Astrocyte of the cerebellum (primary cell): ENCODE measurements around the gene MAGEA1.
"Not testable (repeated sequence)": the region's sequence is repeated elsewhere in the genome, so short reads cannot be mapped to it uniquely, and the experiment has no call there.

ENCODE experiments used
- DNase-seq: peaks from one replicate; pipeline ENCODE4 v3.0.0-alpha.2; 2011; ENCODE audit warnings: low read depth
- H3K4me3 ChIP-seq: 2 replicates; pipeline ENCODE4 v1.5.1; 2011; ENCODE audit warnings: mild to moderate bottlenecking, low read depth, low read length, moderate library complexity
- in situ Hi-C: cut with HindIII; loops from 2 replicates; pipeline ENCODE4 v1.10.0; 2017; ENCODE audit warnings: low sequenced_read_pairs
- TF ChIP-seq, protein P1 (sequence below): IDR thresholded peaks from 2 replicates; pipeline ENCODE4 v1.5.1; 2012; ENCODE audit warnings: low read length, low read depth, moderate library complexity, mild to moderate bottlenecking; ENCODE audit errors: missing control alignments

The MAGEA1 gene

DNA sequence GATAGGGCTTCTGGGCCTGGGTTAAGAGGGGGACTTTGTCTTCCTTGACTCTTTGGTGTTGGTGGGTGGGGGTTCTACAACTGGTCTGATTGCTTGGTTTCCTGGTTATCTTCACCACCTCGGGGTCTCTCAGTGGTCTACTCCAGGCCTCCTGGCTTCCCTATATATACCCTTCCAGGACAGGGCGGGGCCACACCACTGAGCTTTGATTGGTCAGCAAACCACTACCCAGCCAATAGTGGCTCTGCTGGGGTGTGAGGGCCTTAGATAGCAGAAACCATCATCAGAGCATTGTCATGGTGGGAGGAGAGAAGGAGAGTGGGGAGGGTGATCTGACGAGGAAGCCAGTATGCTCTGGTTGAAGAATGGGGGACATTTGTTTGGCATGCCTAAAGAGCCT lies 14.4 kb upstream of the MAGEA1 start:
- in situ Hi-C loops: no loop called here
- TF ChIP-seq, protein P1, sequence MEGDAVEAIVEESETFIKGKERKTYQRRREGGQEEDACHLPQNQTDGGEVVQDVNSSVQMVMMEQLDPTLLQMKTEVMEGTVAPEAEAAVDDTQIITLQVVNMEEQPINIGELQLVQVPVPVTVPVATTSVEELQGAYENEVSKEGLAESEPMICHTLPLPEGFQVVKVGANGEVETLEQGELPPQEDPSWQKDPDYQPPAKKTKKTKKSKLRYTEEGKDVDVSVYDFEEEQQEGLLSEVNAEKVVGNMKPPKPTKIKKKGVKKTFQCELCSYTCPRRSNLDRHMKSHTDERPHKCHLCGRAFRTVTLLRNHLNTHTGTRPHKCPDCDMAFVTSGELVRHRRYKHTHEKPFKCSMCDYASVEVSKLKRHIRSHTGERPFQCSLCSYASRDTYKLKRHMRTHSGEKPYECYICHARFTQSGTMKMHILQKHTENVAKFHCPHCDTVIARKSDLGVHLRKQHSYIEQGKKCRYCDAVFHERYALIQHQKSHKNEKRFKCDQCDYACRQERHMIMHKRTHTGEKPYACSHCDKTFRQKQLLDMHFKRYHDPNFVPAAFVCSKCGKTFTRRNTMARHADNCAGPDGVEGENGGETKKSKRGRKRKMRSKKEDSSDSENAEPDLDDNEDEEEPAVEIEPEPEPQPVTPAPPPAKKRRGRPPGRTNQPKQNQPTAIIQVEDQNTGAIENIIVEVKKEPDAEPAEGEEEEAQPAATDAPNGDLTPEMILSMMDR: no peak
- DNase-seq: no peak
- no peak overlapping the region for H3K4me3 ChIP-seq

DNA sequence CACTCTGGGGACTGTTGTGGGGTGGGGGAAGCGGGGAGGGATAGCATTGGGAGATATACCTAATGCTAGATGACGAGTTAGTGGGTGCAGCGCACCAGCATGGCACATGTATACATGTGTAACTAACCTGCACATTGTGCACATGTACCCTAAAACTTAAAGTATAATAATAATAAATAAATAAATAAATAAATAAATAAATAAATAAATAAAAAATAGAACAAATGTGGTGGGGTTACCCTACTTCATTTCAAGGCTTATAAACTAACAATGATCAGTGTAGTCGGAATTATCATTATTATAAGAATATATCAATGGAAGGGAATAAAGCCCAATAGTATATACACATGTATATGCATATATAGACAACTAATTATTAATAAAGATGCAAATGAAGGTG lies 10.7 kb upstream of the MAGEA1 start:
- H3K4me3 ChIP-seq, in situ Hi-C loops, DNase-seq: not testable (repeated sequence)

DNA sequence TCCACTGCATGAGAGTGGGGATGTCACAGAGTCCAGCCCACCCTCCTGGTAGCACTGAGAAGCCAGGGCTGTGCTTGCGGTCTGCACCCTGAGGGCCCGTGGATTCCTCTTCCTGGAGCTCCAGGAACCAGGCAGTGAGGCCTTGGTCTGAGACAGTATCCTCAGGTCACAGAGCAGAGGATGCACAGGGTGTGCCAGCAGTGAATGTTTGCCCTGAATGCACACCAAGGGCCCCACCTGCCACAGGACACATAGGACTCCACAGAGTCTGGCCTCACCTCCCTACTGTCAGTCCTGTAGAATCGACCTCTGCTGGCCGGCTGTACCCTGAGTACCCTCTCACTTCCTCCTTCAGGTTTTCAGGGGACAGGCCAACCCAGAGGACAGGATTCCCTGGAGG lies 2.7 kb downstream of the MAGEA1 start:
- DNase-seq: no peak
- H3K4me3 ChIP-seq: no peak overlapping the region
- in situ Hi-C loops: no loop called here
- TF ChIP-seq, protein P1: no peak

DNA sequence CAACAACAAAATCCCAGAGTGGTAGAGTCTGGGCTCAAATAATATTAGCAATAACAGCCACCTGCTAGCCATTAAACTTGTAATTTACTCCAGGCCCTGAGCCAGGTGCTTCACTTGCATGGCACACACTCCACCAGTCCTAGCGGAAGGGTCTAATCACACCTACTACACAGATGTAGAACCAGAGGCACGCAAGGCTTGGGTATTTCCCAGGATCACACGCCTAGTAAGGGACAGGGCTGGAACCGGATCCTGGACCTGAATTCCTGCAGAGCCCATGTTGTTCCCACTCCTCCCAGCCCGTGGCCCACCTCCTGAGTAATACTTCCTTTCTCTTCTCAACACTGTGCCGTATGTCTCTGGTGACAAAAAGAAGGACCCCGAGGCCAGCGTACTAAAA lies 5.7 kb downstream of the MAGEA1 start:
- DNase-seq: no peak
- H3K4me3 ChIP-seq: no peak overlapping the region
- TF ChIP-seq, protein P1: no peak
- in situ Hi-C loops: no loop called here

GRCh38 chrX:153190381-153190780 lies 11.3 kb downstream of the MAGEA1 start:
- DNase-seq: no peak
- TF ChIP-seq, protein P1: no peak
- in situ Hi-C loops: no loop called here
- H3K4me3 ChIP-seq: no peak overlapping the region

GRCh38 chrX:153200462-153200861 lies 21.4 kb downstream of the MAGEA1 start:
- no peak for DNase-seq
- H3K4me3 ChIP-seq: no peak overlapping the region
- in situ Hi-C loops: no loop called here
- TF ChIP-seq, protein P1: no peak

- TF ChIP-seq, protein P1: no peak
- no peak overlapping the region for H3K4me3 ChIP-seq
- no peak for DNase-seq
- in situ Hi-C loops: no loop called here
Measured at GRCh38 chrX:153206425-153207046, 27.5 kb downstream of the MAGEA1 start.
